ENCODE measurements around the gene SLC39A12.
A peak's percentile ranks its signal among the peaks of the same experiment; 100 is the strongest.

SLC39A12 gene

DNA sequence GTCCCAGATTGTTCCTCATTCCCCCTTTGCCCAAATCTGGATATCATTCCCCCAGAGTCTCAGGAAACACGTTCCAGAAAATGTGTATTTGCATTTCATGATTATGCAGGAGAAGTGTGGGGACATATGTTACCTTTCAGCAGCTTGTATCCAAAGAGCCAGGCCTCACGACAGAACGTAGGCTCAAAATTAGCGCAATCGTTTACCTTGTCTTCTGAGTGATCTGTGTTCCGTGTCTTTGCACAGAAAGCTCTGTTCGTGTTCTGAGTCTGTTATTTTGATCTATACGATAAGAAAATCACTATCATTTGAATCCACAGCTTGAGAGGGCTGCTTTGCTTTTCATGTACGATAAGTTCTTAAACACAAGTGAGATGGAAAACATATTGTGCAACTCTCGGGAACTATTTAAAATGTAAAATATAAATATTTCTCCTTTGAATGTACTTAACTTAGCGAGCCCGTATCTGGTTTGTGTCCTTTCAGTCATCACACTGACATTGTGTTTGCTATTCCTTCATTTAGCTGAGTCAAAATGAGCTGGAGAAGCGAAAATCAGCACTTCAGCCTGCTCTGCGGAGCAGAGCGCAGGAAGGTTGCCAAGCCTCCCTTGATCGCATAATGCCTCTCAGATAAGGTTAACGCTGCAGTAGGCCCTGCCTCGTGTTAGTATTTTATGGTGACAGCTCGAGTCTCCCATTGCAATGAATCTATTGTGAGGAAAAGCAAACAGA is 108.3 kb downstream of the SLC39A12 start:
- DNase-seq (ENCODE audit: low read depth), result no peak

- DNase-seq (ENCODE audit: low read depth), result peak; percentile 38
These were observed 115.2 kb downstream of the SLC39A12 start for GRCh38 chr10:18066947-18067346.

GRCh38 chr10:18068401-18068800 is 116.7 kb downstream of the SLC39A12 start:
- no peak for DNase-seq (ENCODE audit: low read depth)

DNA sequence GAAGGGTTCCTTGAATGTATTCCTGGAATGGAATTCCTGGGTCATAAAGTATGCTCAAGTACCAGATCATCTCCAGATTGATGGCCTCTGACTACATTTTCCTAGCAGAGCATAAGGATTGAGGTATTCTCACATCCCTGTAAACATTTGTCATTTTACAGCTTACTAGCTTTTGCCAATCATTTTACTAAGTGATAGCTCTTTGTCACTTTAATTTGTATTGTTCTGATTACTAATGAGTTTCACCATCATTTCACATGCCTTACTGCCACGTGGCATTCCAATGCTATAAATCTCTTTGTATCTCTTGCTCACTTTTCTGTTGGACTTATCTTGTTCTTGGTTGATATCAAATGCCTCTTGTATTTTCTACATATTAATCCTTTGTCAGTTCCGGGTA is 119.9 kb downstream of the SLC39A12 start:
- no peak for DNase-seq (ENCODE audit: low read depth)

- DNase-seq (ENCODE audit: low read depth), result no peak
These were observed 121.6 kb downstream of the SLC39A12 start for GRCh38 chr10:18073314-18073713.

GRCh38 chr10:18075881-18076280 is 124.2 kb downstream of the SLC39A12 start:
- DNase-seq (ENCODE audit: low read depth), result no peak

- DNase-seq (ENCODE audit: low read depth), result peak; percentile 47
These were observed 128.1 kb downstream of the SLC39A12 start for GRCh38 chr10:18079665-18080295.

GRCh38 chr10:18082381-18082780 is 130.7 kb downstream of the SLC39A12 start:
- no peak for DNase-seq (ENCODE audit: low read depth)

GRCh38 chr10:18085855-18086254 is 134.1 kb downstream of the SLC39A12 start:
- no peak for DNase-seq (ENCODE audit: low read depth)

DNA sequence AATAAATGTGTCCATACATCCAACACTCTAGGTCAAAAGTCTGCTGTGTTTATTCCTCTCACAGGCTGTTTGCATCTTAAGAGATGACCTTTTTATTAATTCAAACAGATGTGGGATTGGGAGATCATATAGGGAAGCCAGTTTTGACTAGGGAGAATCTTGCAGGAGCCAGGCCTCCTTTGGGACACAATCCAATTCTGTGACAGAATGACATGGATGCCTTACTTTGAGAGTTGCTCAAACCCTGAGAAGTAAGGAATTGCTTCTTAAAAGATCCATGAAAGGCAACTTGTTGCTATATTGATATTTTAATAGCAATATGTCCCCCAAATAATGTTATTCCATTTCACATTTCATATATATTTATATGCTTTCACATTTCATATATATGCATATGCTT is 135.0 kb downstream of the SLC39A12 start:
- DNase-seq (ENCODE audit: low read depth), result no peak

DNA sequence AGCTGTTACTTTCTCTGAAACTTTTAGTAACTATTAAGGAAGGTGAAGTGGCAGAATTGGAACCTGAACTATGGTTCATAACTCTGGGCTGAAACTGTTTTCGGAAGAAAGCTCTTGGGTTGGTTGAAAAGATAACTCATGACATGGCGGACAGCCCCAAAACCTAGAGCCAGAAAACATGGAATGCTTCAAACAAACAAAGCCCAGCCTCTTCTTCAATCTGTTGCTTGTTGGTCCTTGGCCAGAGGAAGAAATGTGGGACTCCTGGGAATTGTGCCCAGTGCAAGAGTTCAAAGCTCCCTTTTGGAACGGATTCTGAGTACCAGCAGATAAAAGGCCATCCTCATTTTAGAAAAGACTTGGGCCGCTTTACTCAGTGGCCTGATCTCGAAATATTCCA is 135.6 kb downstream of the SLC39A12 start:
- no peak for DNase-seq (ENCODE audit: low read depth)
